ENCODE results near the gene CCSAP. TPM values are rescaled to one million over a fixed set of nuclear protein-coding genes. Genes with fewer than 3 reads are reported as not detected.

Gene CCSAP
- total RNA-seq, 1 donor from 2014 or later, result 8.0 TPM

DNA sequence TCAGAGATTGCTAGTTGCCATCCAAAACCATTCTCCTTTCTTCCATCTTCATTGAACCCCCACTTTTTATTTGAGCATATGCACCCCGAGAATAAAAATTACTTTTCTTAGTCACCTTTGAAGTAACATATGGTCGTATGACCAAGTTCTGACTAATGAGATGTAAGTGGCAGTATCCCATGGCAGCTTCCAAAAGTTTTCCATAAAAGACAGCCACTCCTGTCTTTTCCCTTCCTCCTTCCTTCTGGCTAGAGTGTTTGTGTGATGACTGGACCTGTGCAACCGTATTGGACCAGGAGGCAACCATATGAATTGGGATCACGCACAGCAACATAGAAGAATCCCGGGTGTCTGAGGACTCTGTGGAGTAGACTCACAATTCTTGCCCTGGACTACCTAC, 41.1 kb upstream of the CCSAP start:
- FAIRE-seq, result no peak
- Mint-ChIP-seq H3K27me3 (ENCODE audit: low read depth, unreplicated experiment) (peaks cover 16% of the 10 kb centered on the region), H3K9me3 (ENCODE audit: unreplicated experiment) (no peaks in the 10 kb centered on the region), H3K4me1 (ENCODE audit: low read depth, unreplicated experiment) (peaks cover 7% of the 10 kb centered on the region), H3K36me3 (ENCODE audit: low read depth, unreplicated experiment) (no peaks in the 10 kb centered on the region), H3K27ac (ENCODE audit: unreplicated experiment) (no peak overlapping the region), H3K4me3 (ENCODE audit: unreplicated experiment) (no peak overlapping the region)
- Histone ChIP-seq H3K4me3 (ENCODE audit: insufficient read depth, low read depth, low read length) (no peak overlapping the region), H3K9me3 (ENCODE audit: insufficient read depth, low read depth, low read length) (no peaks in the 10 kb centered on the region), H3K36me3 (ENCODE audit: insufficient read depth, low read length) (no peaks in the 10 kb centered on the region), H3K79me2 (ENCODE audit: insufficient read depth, low read length) (no peaks in the 10 kb centered on the region), H3K27ac (ENCODE audit: low read depth, low read length) (no peak overlapping the region), H3K4me1 (ENCODE audit: insufficient read depth, low read length) (peaks cover 4% of the 10 kb centered on the region), H4K20me1 (ENCODE audit: insufficient read depth, low read length) (no peaks in the 10 kb centered on the region), H3K4me2 (ENCODE audit: low read length) (no peak overlapping the region), H3K9ac (ENCODE audit: low read length) (no peak overlapping the region), H3K27me3 (ENCODE audit: insufficient read depth, low read length) (no peaks in the 10 kb centered on the region), H2AFZ (ENCODE audit: low read depth, low read length) (no peak overlapping the region)
- TF ChIP-seq, protein P1, sequence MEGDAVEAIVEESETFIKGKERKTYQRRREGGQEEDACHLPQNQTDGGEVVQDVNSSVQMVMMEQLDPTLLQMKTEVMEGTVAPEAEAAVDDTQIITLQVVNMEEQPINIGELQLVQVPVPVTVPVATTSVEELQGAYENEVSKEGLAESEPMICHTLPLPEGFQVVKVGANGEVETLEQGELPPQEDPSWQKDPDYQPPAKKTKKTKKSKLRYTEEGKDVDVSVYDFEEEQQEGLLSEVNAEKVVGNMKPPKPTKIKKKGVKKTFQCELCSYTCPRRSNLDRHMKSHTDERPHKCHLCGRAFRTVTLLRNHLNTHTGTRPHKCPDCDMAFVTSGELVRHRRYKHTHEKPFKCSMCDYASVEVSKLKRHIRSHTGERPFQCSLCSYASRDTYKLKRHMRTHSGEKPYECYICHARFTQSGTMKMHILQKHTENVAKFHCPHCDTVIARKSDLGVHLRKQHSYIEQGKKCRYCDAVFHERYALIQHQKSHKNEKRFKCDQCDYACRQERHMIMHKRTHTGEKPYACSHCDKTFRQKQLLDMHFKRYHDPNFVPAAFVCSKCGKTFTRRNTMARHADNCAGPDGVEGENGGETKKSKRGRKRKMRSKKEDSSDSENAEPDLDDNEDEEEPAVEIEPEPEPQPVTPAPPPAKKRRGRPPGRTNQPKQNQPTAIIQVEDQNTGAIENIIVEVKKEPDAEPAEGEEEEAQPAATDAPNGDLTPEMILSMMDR (IDR thresholded peaks at IDR 0.05; ENCODE audit: insufficient read depth, low read depth, low read length), result no peak
- no peak for TF ChIP-seq EZH2 (IDR thresholded peaks at IDR 0.05; ENCODE audit: insufficient read depth, low read length)
- DNase-seq (ENCODE audit: low read depth), result no peak

DNA sequence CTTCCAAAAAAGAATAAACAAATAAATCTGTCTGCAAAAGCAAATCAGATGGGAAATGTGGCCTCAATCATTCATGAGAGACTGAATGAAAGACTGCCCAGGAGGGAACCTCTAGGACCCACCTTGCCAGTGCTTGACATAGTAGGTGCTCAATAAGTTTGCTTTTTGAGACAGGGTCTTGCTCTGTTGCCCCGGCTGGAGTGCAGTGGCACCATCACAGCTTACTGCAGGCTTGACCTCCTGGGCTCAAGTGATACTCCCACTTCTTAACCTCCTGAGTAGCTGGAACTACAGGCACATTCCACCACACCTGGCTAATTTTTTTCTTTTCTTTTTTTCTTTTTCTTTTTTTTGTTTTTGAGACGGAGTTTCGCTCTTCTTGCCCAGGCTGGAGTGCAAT, 40.3 kb upstream of the CCSAP start:
- Histone ChIP-seq H3K4me2 (ENCODE audit: low read length) (no peak overlapping the region), H3K79me2 (ENCODE audit: insufficient read depth, low read length) (no peaks in the 10 kb centered on the region), H3K27ac (ENCODE audit: low read depth, low read length) (no peak overlapping the region), H2AFZ (ENCODE audit: low read depth, low read length) (no peak overlapping the region), H3K9me3 (ENCODE audit: insufficient read depth, low read depth, low read length) (no peaks in the 10 kb centered on the region), H3K4me3 (ENCODE audit: insufficient read depth, low read depth, low read length) (no peak overlapping the region), H4K20me1 (ENCODE audit: insufficient read depth, low read length) (no peaks in the 10 kb centered on the region), H3K36me3 (ENCODE audit: insufficient read depth, low read length) (no peaks in the 10 kb centered on the region), H3K9ac (ENCODE audit: low read length) (no peak overlapping the region), H3K27me3 (ENCODE audit: insufficient read depth, low read length) (no peaks in the 10 kb centered on the region), H3K4me1 (ENCODE audit: insufficient read depth, low read length) (no peaks in the 10 kb centered on the region)
- peaks cover 3% of the 10 kb centered on the region for H3K4me1 Mint-ChIP-seq (ENCODE audit: low read depth, unreplicated experiment)
- H3K27me3 Mint-ChIP-seq (ENCODE audit: low read depth, unreplicated experiment), result peaks cover 16% of the 10 kb centered on the region
- DNase-seq (ENCODE audit: low read depth), result no peak
- H3K9me3 Mint-ChIP-seq (ENCODE audit: unreplicated experiment), result no peaks in the 10 kb centered on the region
- H3K27ac Mint-ChIP-seq (ENCODE audit: unreplicated experiment), result no peak overlapping the region
- no peak overlapping the region for H3K4me3 Mint-ChIP-seq (ENCODE audit: unreplicated experiment)
- H3K36me3 Mint-ChIP-seq (ENCODE audit: low read depth, unreplicated experiment), result no peaks in the 10 kb centered on the region
- no peak for FAIRE-seq
- no peak for TF ChIP-seq EZH2 (IDR thresholded peaks at IDR 0.05; ENCODE audit: insufficient read depth, low read length)
- TF ChIP-seq, protein P1 (IDR thresholded peaks at IDR 0.05; ENCODE audit: insufficient read depth, low read depth, low read length), result no peak

DNA sequence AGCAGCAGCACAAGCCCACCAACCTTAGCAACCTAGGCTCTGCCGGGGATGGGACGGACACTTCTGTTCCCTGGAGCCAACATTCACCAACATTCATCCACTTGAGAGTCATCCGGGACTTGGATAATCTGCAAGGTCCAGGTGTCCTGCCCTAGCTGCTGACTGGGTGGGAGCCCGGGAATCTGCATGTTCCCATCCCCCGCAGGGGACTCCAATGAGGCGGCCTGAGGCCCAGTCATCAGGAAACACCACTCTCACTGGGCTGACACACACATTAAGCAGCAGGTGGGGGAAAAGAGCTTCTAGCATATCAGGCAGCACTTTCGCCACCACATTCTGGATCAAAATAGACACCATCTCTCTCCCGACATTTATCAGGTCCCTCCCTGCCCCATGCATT, 38.4 kb upstream of the CCSAP start:
- TF ChIP-seq, protein P1 (IDR thresholded peaks at IDR 0.05; ENCODE audit: insufficient read depth, low read depth, low read length), result no peak
- TF ChIP-seq EZH2 (IDR thresholded peaks at IDR 0.05; ENCODE audit: insufficient read depth, low read length), result no peak
- no peak for FAIRE-seq
- H3K9me3 Mint-ChIP-seq (ENCODE audit: unreplicated experiment), result no peaks in the 10 kb centered on the region
- no peaks in the 10 kb centered on the region for H3K36me3 ChIP-seq (ENCODE audit: insufficient read depth, low read length)
- no peaks in the 10 kb centered on the region for H3K36me3 Mint-ChIP-seq (ENCODE audit: low read depth, unreplicated experiment)
- no peak overlapping the region for H3K4me3 Mint-ChIP-seq (ENCODE audit: unreplicated experiment)
- H3K79me2 ChIP-seq (ENCODE audit: insufficient read depth, low read length), result no peaks in the 10 kb centered on the region
- H2AFZ ChIP-seq (ENCODE audit: low read depth, low read length), result no peak overlapping the region
- H3K9ac ChIP-seq (ENCODE audit: low read length), result no peak overlapping the region
- H3K27ac Mint-ChIP-seq (ENCODE audit: unreplicated experiment), result no peak overlapping the region
- H3K4me3 ChIP-seq (ENCODE audit: insufficient read depth, low read depth, low read length), result no peak overlapping the region
- peaks cover 3% of the 10 kb centered on the region for H3K4me1 Mint-ChIP-seq (ENCODE audit: low read depth, unreplicated experiment)
- DNase-seq (ENCODE audit: low read depth), result no peak
- H3K9me3 ChIP-seq (ENCODE audit: insufficient read depth, low read depth, low read length), result no peaks in the 10 kb centered on the region
- no peaks in the 10 kb centered on the region for H4K20me1 ChIP-seq (ENCODE audit: insufficient read depth, low read length)
- no peaks in the 10 kb centered on the region for H3K27me3 ChIP-seq (ENCODE audit: insufficient read depth, low read length)
- no peaks in the 10 kb centered on the region for H3K4me1 ChIP-seq (ENCODE audit: insufficient read depth, low read length)
- no peak overlapping the region for H3K4me2 ChIP-seq (ENCODE audit: low read length)
- H3K27ac ChIP-seq (ENCODE audit: low read depth, low read length), result no peak overlapping the region
- H3K27me3 Mint-ChIP-seq (ENCODE audit: low read depth, unreplicated experiment), result peaks cover 16% of the 10 kb centered on the region

Measured in astrocyte (in vitro differentiated cells and primary cell).